GM19240 (cell line): ENCODE results near the gene WDR43.

ENCODE experiments used
- DNase-seq: peaks from one replicate; pipeline ENCODE4 v3.0.0; 2011; ENCODE audit warnings: low spot score; ENCODE audit not compliant: insufficient read length

The WDR43 gene

GRCh38 chr2:28993206-28993960 lies 98.9 kb downstream of the WDR43 start:
- DNase-seq: no peak

GRCh38 chr2:28994074-28994473 lies 99.6 kb downstream of the WDR43 start:
- no peak for DNase-seq

- DNase-seq: no peak
These were observed 100.2 kb downstream of the WDR43 start for GRCh38 chr2:28994679-28995078.

- no peak for DNase-seq
These were observed 101.6 kb downstream of the WDR43 start for GRCh38 chr2:28995765-28996750.

GRCh38 chr2:28997237-28997846 lies 102.9 kb downstream of the WDR43 start:
- DNase-seq: no peak
